Right ventricle myocardium superior (tissue), 1 donor: ENCODE results near the gene EDIL3. TPM values are rescaled to one million over a fixed set of nuclear protein-coding genes. Genes with fewer than 3 reads are reported as not detected.
"Not testable (repeated sequence)": the region's sequence is repeated elsewhere in the genome, so short reads cannot be mapped to it uniquely, and the experiment has no call there.

ENCODE experiments used
- ATAC-seq: fragments of 200-7000 bp; cut with Tn5 transposase; one replicate; pipeline ENCODE4 v1.9.1; 2020; ENCODE audit warnings: mild to moderate bottlenecking; ENCODE audit not compliant: poor library complexity
- DNase-seq: peaks from one replicate; pipeline ENCODE4 v3.0.0-alpha.2; 2020
- intact Hi-C: fragments of 100-400 bp; cut with DNase I; formaldehyde crosslinking; loops from one replicate; pipeline ENCODE4 v1.11.2; 2022
- total RNA-seq: library from RNA; stranded (reverse); fragmentation: NEBNext Ultra II Directional; extraction: Animal tissue kit (Norgen Biotek cat#: 25700); gene quantifications from one replicate; pipeline ENCODE4 v1.2.1, GENCODE V29; 2021
- donor health status: DM: no; HTN: yes; CAD: no; lungs with severe emphysema.

EDIL3 gene
- total RNA-seq, 1 donor from 2014 or later: 1.7 TPM

DNA sequence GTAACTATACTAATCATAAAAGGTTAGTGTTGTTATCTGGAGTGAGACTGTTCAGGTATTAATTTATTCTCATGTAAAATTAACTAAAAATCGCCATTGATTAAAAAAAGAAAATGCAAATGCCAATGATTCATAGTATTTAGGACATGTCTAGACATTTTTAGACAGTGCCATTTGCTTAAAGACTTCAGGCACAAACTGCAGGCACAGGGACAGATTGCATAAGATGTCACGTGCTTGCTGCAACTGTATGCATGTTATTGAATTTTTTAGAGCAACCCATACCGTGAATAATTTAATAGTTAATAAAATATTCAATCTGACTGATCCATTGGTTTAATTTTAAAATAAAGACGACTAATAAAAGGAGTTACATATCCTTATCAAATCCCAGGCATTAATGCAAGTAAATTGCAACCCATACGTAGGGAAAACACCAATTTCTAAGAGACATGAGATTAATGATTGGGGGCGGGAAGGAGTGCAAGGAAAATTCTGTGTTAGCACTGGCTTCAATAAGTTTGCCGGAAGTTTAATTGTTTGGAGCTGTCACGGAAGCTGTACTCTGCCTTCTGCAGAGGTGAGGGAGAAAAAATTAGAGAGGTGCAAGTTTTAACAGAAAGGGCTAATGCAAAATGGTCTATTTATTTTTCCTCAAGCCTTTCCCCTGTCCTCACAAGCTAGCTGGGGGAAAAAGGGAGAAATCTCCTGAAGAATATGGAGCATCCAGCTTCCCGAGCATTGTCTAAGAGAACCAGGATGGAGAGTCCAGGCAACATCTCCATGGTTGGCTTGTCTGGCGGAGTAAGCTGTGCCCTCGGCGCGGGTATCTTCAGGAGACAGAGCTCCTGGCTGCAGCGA is 2.9 kb downstream of the EDIL3 start:
- no peak for ATAC-seq
- intact Hi-C loops: no loop called here
- DNase-seq: no peak

DNA sequence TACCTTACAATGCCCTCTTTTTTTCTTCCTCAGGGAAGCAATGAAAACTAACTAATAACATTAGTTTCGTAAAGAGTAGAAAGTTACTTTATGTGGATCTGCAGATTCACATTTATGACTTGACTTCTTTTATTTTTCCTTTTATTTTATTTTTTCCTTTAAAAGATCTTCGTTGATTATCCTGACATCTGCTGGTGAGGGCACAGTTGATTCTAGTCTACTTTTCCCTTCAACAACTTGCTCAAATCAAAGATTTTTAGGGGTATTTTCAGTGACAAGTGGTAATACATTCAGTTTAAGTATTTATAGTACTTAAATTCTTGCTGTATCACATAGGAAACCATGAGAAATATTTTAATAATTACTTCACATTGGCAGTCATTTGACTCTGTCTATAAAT is 4.9 kb downstream of the EDIL3 start:
- intact Hi-C loops: no loop called here
- no peak for DNase-seq
- no peak for ATAC-seq

DNA sequence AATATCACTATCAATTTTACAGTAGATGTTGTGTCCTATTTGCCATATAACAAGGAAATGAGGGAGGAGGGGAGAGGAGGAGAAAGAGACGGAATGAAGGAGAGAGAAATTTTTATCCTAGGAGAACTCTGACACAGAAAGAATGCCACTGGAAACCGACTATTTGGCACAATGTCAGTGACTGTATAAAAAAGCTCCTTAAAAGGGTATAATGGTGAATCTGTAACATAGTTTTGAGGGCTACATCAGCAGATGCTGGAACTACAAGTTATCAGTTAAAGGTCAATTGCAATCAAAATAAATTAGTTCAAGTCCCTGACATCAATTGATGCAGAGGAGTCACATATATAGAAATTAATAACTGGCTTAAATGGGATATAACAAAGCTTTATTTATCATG is 5.7 kb downstream of the EDIL3 start:
- no peak for DNase-seq
- intact Hi-C loops: no loop called here
- no peak for ATAC-seq

DNA sequence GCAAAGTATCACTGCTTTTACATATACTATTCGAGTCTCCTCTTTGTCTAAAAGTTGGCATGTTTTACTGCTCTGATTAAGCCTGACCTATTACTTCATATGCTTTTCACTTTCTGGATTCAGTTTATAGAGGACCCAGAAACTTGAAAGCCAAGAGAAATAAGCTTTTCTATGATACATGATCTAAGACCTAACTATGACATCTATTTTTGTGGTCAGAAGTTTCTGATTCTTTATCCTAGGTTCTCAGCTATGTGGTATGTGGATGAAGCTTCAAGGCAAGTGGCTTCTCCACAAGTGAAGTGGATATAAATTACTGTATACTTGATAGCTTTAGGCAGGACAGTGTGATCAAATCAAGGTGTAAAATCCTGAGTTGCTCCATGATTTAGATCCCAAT is 6.3 kb downstream of the EDIL3 start:
- ATAC-seq: no peak
- intact Hi-C loops: no loop called here

DNA sequence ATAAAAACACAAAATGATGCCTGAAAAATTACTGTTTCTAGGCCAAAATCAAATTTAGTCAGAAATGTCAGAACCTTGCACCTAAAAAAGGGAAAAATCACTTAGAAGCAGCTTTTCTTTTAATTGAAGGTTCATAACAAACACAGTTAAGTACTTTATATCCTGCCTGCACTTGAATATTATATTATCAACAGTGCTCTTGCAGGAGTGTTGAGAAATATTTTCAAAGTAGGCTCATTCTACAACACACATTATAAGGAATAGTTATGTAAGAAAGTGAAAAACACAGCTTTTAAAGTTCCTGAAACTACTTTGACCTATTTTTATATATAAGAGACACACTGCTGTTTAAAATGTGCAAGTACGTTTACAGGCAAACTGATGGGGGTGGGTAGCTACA is 8.3 kb downstream of the EDIL3 start:
- DNase-seq (no peak), ATAC-seq (no peak)
- intact Hi-C loops: no loop called here

More for the DNA sequence above, 6.3 kb downstream of the EDIL3 start:
- no peak for DNase-seq

DNA sequence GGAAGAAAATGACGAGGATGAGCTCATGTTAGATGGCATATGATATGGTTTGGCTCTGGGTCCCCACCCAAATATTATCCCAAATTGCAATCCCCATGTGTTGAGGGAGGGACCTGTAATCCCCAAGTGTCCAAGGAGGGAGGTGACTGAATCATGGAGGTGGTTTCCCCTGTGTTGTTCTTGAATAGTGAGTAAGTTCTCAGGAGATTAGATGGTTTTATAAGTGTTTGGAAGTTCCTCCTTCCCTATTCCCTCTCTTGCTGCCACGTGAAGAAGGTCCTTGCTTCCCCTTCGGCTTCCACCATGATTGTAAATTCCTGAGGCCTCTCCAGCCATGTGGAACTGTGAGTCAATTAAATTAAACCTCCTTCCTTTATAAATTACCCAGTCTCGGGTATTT is 10.1 kb downstream of the EDIL3 start:
- ATAC-seq (no peak), DNase-seq (no peak)
- intact Hi-C loops: no loop called here

DNA sequence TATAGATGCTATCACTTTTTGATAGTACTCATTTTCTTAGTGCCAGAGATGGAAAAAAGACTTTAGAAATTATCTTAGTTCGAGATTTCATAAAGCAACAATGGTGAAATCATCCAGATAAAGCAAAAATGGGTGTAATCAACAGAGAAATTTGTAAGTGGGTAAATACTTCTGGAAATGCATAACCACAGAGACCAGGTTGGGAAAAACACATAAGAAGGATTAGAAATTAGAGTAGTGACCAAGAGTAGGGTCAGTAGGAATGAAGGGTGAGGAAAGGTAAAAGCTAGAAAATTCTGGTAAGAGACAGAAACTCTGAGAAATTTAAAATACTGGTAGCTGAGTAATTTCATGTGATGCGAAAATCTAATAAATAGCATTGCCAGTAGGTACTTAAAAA is 11.2 kb downstream of the EDIL3 start:
- ATAC-seq (no peak), DNase-seq (no peak)
- intact Hi-C loops: no loop called here

DNA sequence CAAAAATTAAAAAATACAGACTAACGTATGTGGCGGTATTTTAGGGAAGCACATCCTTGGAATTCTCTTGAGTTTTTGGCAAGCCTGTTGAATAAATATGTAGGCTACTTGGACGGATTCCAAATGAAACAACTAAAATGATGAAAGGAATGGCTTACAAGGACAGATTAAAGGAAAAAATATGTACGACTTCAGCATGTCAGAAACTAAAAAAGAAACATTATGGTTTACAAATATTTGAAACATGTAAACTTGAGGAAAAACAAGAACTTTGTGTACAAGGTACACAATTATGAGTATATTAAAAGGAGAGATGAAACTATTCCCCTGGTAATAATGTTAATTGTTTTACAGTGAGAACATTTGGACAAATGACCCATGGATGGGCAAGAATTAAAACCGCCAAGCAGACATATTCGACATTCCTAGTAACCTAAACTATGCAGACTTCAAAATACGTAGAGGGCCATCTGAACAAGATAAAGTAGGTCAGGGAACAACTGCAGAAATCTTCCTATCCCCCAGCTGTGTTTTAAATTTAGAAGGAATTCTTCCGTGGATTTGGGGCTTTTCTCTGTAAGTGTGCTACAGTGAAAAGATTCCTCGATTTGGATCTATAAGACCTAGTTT is 12.5 kb downstream of the EDIL3 start:
- ATAC-seq (no peak), DNase-seq (no peak)
- intact Hi-C loops: no loop called here

DNA sequence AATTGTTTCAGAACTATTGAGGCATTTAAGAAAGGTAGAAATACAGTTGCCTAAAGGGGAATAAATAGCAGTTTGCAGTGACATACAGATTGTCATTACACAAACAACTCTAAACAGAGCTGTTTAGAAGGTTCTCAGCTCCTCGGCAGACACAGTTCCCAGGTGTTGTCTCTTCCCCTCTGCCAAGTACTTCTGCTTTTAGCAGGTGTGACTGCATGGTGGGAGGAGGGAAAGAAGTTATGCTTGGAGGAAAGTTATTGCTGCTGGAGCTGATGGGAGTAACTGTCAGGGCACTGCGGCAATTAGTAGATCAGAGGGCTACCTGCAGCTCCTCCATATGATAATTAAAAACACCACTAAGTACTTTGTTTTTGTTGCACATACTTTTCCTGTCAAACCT is 14.5 kb downstream of the EDIL3 start:
- intact Hi-C loops: no loop called here
- no peak for DNase-seq
- no peak for ATAC-seq

DNA sequence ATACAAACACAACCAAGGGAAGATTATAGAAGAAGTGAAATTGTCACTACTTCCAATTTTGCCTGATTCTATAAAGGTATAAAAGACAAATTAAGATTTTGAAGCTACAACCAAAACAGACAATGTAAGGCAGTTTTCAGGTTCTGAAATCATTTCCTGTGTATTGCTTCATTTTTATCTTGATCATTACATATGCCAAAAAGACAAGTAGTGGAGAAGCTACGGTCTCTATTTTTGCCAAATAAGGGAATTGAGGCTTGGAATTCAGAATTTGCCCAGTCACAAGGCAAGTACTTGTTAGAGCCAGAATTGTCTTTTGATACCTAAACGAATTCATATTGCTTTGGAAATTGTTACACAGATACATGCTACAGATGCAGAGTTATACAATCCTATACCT is 20.6 kb downstream of the EDIL3 start:
- no peak for ATAC-seq
- intact Hi-C loops: no loop called here
- DNase-seq: no peak

DNA sequence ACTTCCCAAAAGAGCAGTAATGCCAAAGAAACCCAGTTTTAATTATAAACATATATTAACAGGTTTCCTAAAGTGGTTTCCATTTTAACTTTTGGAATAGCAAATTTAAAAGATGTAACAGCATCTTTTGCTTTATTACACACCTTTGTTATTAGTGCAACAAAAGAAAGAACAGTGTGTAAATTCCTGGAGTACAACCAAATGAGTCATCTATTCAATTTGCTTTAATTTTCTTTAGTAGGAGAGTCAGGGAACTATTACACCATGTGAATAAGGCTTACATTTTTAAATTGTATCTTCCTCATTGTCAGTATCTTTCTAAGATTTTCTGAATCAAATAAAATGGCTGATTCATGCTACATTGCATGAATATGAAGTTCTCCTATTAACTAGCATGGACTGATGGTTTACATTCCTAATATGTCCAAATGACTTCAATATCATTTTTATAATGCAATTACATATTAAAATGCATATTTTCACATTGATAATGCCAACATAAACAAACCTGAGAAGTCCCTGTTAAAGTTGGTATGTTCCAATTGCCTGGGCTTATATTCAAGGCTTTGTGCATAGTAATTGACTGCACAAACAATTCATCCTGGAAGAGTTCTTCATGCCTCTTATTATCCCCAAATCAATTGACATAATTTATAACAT is 22.5 kb downstream of the EDIL3 start:
- ATAC-seq: no peak
- intact Hi-C loops: no loop called here
- no peak for DNase-seq

DNA sequence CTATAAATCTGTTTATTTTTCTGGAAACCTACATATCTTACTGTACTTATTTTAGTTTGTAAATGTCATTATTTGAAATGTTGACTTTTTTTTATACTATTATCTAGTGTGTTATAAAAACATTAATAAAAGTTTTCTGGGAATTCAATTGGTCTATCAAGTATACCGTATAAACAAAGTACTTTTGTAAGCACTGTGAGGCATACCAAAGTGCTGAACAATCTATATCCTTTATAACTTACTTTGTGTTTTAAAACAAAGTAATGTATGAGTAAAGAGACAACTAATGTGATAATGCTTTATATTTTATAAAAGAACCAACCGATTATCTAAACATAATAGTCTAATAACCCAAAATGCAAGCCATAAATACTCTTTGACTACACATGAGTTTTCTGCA is 23.1 kb downstream of the EDIL3 start:
- intact Hi-C loops: no loop called here
- no peak for ATAC-seq
- no peak for DNase-seq

DNA sequence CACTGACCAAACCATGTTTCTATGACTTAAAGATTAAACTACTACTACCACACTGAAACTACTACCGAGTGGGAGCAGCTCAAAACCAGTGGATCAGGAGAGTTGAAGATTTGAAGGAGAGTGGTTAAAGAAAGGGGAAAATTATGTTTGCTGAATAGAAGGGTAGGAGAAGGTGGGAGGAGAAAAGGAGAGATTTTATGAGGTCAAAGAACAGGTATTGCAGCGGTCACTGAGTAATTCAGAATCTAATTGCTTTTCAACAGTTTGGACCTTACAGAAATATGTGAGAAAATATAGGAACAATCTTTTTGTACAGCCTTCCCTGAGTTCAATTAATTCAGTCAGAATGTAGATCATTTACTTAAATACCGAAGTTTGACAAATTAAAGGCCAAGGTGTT is 24.6 kb downstream of the EDIL3 start:
- no peak for DNase-seq
- intact Hi-C loops: no loop called here
- no peak for ATAC-seq

DNA sequence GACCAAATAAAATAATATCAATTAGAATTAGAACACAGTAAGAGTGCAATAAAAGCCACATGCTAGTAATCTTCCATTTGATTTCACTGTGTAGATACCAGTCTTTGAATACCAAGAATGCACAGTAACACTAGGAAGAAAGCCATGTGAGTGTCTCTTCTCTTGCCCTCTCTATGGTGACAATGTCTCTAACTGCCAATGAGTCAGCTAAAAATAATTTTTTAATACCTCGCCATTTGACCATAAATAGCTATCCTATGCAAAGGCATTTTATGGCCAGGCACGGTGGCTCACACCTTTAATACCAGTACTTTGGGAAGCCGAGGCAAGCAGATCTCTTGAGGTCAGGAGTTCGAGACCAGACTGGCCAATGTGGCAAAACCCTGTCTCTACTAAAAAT is 30.6 kb downstream of the EDIL3 start:
- no peak for ATAC-seq
- intact Hi-C loops: no loop called here
- DNase-seq: no peak

DNA sequence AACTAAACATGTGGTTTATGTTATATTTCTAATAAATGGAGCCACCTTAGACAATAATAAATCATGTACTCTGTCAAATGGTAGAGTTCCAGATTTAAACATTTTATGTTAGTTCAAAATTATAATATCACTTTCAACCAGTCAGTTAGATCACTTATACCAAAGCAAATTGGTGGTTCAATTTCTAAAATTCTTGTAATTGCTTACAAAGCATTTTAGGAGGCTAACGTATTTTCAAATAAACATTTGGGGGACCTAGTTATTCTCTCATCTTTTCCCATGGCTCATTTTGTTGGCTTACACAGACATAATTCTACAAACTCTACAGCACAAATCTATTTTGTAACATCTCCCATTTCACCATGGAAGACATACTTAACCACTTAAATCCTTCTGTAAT is 39.9 kb downstream of the EDIL3 start:
- no peak for DNase-seq
- ATAC-seq: no peak
- intact Hi-C loops: no loop called here

DNA sequence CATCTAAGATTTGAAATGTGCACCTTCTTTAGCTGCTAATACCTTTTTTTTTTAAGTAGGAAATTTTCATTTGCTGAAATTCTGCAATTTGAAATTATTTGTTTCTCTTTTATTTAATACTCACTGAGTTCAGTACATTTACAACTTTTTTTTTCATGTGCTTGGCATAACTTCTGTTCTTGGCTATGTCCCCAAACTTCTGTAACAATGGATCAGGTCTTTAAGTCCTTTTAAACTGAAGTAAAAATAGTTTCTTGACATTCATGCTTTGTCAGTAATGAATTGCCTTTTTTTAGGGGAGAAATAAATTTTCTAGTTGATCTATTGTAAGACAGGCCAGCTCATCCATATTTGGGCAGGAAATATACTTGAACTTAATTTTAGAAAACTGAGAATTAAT is 41.5 kb downstream of the EDIL3 start:
- intact Hi-C loops: no loop called here
- no peak for DNase-seq
- ATAC-seq: no peak

DNA sequence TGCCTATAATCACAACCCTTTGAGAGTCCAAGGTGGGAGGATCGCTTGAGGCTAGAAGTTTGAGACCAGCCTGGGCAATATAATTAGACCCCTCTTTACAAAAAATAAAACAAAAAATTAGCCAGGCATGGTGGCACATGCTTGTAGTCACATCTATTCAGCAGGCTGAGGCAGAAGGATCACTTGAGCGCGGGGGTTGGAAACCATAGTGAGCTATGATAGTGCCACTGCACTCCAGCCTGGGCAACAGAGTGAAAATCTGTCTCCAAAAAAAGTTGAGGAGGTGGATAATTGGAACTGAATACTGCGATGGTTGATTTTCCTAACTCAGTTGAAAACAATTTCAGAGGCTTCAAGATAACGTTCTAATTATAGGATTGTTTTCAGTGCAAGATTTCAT is 52.6 kb downstream of the EDIL3 start:
- DNase-seq (no peak), ATAC-seq (no peak)
- intact Hi-C loops: no loop called here

DNA sequence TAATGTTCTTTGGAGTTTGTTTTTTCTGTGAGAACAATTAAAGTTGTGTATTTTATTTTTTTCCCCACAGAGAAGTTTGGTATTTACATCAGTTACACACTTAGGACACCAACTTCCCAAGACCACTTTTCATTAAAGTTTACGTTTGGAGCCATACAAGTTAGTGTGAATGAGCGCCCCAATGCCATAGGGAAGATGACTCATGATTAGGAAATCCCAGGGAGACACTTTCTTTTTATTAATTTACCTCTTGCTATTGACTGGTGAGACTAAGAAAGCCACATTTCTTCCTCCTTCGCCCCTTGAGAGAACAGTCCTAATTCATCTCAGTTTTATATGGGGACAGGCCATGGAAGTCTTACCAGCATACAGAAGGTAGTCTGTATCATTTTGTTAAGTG is 57.1 kb downstream of the EDIL3 start:
- intact Hi-C loops: no loop called here
- no peak for ATAC-seq
- no peak for DNase-seq

DNA sequence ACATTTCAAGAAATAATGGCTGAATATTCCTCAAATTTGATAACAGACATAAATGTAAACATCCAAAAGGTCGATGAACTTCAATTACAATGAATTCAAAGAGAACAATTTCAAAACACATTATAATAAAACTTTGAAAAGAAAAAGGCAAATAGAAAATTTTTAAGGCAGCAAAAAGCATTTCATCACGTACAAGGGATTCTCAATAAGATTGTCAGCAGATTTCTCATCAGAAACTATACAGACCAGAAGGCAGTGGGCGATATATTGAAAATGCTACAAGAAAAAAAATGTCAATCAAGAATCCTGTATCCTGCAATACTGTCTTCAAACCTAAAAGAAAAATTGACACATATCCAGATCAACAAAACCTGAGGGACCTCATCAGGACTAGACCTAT is 62.0 kb downstream of the EDIL3 start:
- DNase-seq (no peak), ATAC-seq (no peak)
- intact Hi-C loops: no loop called here

DNA sequence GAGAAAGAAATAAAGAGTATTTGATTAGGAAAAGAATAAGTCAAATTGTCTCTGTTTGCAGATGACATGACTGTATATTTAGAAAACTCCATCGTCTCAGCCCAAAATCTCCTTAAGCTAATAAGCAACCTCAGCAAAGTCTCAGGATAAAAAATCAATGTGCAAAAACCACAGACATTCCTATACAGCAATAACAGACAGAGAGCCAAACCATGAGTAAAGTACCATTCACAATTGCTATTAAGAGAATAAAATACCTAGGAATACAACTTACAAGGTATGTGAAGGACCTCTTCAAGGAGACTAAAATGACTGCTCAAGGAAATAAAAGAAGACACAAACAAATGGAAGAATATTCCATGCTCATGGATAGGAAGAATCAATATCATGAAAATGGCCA is 66.9 kb downstream of the EDIL3 start:
- DNase-seq, intact Hi-C loops, ATAC-seq: not testable (repeated sequence)
